Myocyte (in vitro differentiated cells): Measurements from ENCODE around the gene SNX21. TPM values are rescaled to one million over a fixed set of nuclear protein-coding genes. Genes with fewer than 3 reads are reported as not detected.
A peak's percentile ranks its signal among the peaks of the same experiment; 100 is the strongest.
"Not testable (repeated sequence)": the region's sequence is repeated elsewhere in the genome, so short reads cannot be mapped to it uniquely, and the experiment has no call there.

ENCODE experiments used
- DNase-seq: peaks from one replicate; pipeline ENCODE4 v3.0.0-alpha.2; 2012; ENCODE audit warnings: low read depth
- total RNA-seq: library from RNA; depleted of rRNA; stranded (reverse); fragments of >200 nt; gene quantifications from 2 replicates; pipeline ENCODE4 v1.2.3, GENCODE V29; 2014

Gene SNX21
- total RNA-seq, 1 donor from 2014 or later: 131 TPM

GRCh38 chr20:45848969-45849582 is 15.5 kb downstream of the SNX21 start:
- no peak for DNase-seq

- DNase-seq: no peak
These were observed 16.6 kb downstream of the SNX21 start for GRCh38 chr20:45850238-45850637.

GRCh38 chr20:45850926-45851325 is 17.3 kb downstream of the SNX21 start:
- DNase-seq: no peak

GRCh38 chr20:45851501-45851900 is 17.9 kb downstream of the SNX21 start:
- no peak for DNase-seq

GRCh38 chr20:45852326-45852725 is 18.7 kb downstream of the SNX21 start:
- DNase-seq: no peak

- no peak for DNase-seq
These were observed 19.9 kb downstream of the SNX21 start for GRCh38 chr20:45853484-45853883.

- DNase-seq: peak; percentile 100
These were observed 23.7 kb downstream of the SNX21 start, which contains the start of the genes ACOT8 and ZSWIM3 for GRCh38 chr20:45857114-45857881. TSS of gene ACOT8 (minus strand) at chr20:45857392. CDS start at chr20:45857315, 77 bp downstream. TSS of gene ZSWIM3 (plus strand) at chr20:45857614. CDS start at chr20:45857826, 212 bp downstream.

GRCh38 chr20:45857882-45858216 is 24.2 kb downstream of the SNX21 start:
- DNase-seq: no peak

GRCh38 chr20:45859916-45860315 is 26.3 kb downstream of the SNX21 start:
- no peak for DNase-seq

- no peak for DNase-seq
These were observed 27.1 kb downstream of the SNX21 start for GRCh38 chr20:45860560-45861220.

GRCh38 chr20:45861221-45862075 is 27.8 kb downstream of the SNX21 start:
- no peak for DNase-seq

GRCh38 chr20:45863543-45864470 is 30.2 kb downstream of the SNX21 start:
- DNase-seq: no peak

GRCh38 chr20:45866454-45866853 is 32.9 kb downstream of the SNX21 start:
- no peak for DNase-seq

- no peak for DNase-seq
These were observed 33.7 kb downstream of the SNX21 start for GRCh38 chr20:45867136-45867818.

- DNase-seq: no peak
These were observed 34.2 kb downstream of the SNX21 start for GRCh38 chr20:45867819-45868176.

- DNase-seq: no peak
These were observed 39.0 kb downstream of the SNX21 start for GRCh38 chr20:45872626-45873025.

GRCh38 chr20:45873409-45874103 is 40.0 kb downstream of the SNX21 start:
- DNase-seq: no peak

- DNase-seq: not testable (repeated sequence)
These were observed 40.5 kb downstream of the SNX21 start for GRCh38 chr20:45874104-45874481.

GRCh38 chr20:45874576-45874975 is 41.0 kb downstream of the SNX21 start:
- DNase-seq: no peak
